Bronchial epithelial cell (primary cell): ENCODE data around the gene RUNX3. TPM values are rescaled to one million over a fixed set of nuclear protein-coding genes. Genes with fewer than 3 reads are reported as not detected.

ENCODE experiments used
- DNase-seq: peaks from one replicate; pipeline ENCODE4 v3.0.0-alpha.2; 2010; ENCODE audit warnings: low read depth
- FAIRE-seq: peaks from 2 replicates; lab custom pipeline; 2011; peaks lifted over from hg19 to GRCh38; lab: Jason Lieb, UNC
- H3K27me3 ChIP-seq: 2 replicates; pipeline ENCODE4 v1.5.1; 2011; ENCODE audit warnings: low read length; ENCODE audit not compliant: control insufficient read depth, insufficient read depth
- H3K36me3 ChIP-seq: 2 replicates; pipeline ENCODE4 v1.5.1; 2011; ENCODE audit warnings: low read length; ENCODE audit not compliant: control insufficient read depth, insufficient read depth
- H3K4me3 ChIP-seq: 2 replicates; pipeline ENCODE4 v1.5.1; 2011; ENCODE audit warnings: mild to moderate bottlenecking, low read depth, low read length, control low read depth
- total RNA-seq: library from RNA; depleted of rRNA; stranded (reverse); fragments of >200 nt; gene quantifications from 2 replicates; pipeline ENCODE4 v1.2.1, GENCODE V29; 2014
- TF ChIP-seq, protein P1 (sequence below): IDR thresholded peaks from 2 replicates; pipeline ENCODE4 v1.5.1; 2011; ENCODE audit warnings: mild to moderate bottlenecking, moderate library complexity, low read length, control low read depth, inconsistent platforms; ENCODE audit not compliant: insufficient read depth, severe bottlenecking

RUNX3 gene
- total RNA-seq, 1 donor from 2014 or later = 0.26 TPM

DNA sequence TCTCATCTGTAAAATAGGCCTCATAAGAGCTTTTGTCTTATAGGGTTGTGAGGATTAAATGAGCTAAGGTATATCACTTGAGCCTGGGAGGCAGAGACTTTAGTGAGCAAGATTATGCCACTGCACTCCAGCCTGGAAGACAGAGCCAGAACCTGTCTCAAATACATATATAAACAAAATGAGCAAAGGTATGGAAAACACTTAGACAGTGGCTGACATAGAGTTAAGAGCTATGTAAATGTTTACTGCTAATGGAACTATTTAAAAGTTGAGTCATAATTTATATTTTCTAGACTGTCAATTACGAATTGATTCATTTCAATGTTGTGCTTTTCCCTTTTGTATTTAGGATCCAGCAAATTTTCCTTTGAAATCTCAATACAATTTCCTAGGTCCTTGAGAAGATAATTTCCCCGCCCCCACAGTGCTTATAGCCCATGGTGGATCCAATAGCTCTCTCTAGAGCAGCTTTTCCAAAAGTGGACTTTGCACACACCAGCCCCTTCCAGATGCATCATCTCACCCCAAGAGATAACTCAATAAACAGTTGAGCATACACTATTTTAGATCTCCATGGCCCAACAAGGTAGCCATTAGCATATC, 21.8 kb upstream of the RUNX3 start:
- H3K27me3 ChIP-seq = no peaks in the 10 kb centered on the region
- TF ChIP-seq, protein P1, sequence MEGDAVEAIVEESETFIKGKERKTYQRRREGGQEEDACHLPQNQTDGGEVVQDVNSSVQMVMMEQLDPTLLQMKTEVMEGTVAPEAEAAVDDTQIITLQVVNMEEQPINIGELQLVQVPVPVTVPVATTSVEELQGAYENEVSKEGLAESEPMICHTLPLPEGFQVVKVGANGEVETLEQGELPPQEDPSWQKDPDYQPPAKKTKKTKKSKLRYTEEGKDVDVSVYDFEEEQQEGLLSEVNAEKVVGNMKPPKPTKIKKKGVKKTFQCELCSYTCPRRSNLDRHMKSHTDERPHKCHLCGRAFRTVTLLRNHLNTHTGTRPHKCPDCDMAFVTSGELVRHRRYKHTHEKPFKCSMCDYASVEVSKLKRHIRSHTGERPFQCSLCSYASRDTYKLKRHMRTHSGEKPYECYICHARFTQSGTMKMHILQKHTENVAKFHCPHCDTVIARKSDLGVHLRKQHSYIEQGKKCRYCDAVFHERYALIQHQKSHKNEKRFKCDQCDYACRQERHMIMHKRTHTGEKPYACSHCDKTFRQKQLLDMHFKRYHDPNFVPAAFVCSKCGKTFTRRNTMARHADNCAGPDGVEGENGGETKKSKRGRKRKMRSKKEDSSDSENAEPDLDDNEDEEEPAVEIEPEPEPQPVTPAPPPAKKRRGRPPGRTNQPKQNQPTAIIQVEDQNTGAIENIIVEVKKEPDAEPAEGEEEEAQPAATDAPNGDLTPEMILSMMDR = no peak
- H3K4me3 ChIP-seq = no peak overlapping the region
- FAIRE-seq (no peak), DNase-seq (no peak)
- no peaks in the 10 kb centered on the region for H3K36me3 ChIP-seq

DNA sequence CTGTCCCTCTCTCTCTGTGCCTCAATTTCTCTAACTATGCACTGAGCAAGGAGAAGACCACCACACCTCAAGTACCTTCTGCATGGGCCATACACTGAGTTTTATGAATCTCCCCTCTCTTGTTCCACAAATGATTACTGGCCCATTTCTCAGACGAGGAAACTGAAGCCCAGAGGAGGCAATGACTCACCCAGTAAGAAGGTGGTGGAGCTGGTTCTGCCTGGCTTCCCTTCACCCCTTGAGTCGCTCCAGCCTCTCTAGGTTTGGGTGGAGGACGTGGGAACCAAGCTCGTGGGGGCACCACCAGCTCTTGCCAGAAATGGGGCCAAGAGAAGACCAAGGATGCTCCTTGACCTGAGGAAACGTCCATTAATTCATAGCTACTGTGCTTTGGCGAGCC, 21.3 kb upstream of the RUNX3 start:
- TF ChIP-seq, protein P1 = no peak

DNA sequence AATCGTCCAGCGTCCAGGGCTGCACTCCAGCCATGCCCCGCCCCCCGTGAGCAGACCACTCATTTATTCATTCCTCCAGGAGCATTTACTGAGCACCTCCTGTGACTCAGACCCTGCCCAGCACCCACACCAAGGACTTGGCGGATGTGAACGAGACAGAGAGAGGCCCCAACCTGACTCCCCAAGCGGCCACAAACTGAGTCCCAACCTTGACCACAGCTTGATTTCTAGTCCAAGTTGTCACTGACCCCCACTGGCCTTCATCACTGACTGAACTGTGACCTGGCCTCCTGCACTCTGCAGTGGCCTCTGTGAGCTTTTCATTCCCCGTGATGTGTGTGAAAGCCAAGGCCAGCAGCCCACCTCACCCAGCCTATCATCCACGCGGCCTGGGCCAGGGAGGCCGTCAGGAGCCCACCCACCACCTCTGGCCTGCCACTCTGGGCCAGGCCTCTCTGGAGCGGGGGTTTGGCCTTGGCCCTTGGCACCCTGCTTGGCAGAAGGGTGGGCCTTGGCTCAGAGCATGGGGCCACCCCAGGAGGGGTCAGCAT, 19.3 kb upstream of the RUNX3 start:
- TF ChIP-seq, protein P1 = no peak
- DNase-seq (peak; percentile 47), FAIRE-seq (no peak)
- Histone ChIP-seq H3K4me3 (no peak overlapping the region), H3K36me3 (no peaks in the 10 kb centered on the region), H3K27me3 (no peaks in the 10 kb centered on the region)

More for the DNA sequence above, 21.3 kb upstream of the RUNX3 start:
- DNase-seq = no peak
- no peaks in the 10 kb centered on the region for H3K36me3 ChIP-seq
- no peaks in the 10 kb centered on the region for H3K27me3 ChIP-seq
- FAIRE-seq = no peak
- no peak overlapping the region for H3K4me3 ChIP-seq

DNA sequence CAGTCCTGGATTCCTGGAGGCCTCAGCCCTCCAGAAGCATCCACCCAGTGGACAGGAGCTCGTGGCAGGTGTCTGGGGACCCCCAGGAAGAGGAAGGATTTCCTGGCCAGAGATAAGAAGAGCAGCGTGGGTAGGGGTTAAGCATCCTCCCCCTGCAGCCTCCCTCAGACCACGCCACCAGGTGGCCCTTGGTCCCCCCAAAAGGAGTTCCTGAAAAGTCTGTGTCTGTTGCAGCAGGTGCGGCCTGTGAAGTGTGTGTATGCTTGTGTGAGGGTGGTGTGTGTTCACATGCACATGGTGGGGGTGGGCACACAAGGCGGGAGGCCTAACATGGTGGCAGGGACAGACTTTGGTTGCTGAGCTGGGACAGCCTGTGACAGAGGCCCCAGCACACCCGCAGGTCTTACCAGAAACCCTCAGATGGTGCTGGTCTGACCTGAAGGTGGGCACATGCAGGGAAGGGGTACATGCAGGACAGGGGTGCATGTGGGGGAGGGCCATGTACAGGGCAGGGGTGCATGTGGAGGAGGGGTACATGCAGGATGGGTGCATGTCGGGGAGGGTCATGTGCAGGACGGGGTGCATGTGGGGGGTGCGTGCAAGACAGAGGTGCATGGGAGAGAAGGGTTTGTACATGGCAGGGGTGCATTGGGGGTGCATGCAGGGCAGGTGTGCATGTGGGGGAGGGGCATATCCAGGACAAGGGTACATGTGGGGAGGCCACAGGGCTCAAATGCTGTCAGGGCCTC, 18.2 kb upstream of the RUNX3 start:
- no peak overlapping the region for H3K4me3 ChIP-seq
- no peak for FAIRE-seq
- TF ChIP-seq, protein P1 = no peak

GRCh38 chr1:24946861-24947658, 17.0 kb upstream of the RUNX3 start:
- FAIRE-seq (peak; percentile 18), DNase-seq (no peak)
- no peak overlapping the region for H3K4me3 ChIP-seq
- H3K36me3 ChIP-seq = no peaks in the 10 kb centered on the region
- TF ChIP-seq, protein P1 = no peak
- no peaks in the 10 kb centered on the region for H3K27me3 ChIP-seq

More for the DNA sequence above, 18.2 kb upstream of the RUNX3 start:
- no peaks in the 10 kb centered on the region for H3K36me3 ChIP-seq
- H3K27me3 ChIP-seq = no peaks in the 10 kb centered on the region
- DNase-seq = no peak
